Memory B cell (primary cell): ENCODE measurements around the gene CBFB.
"Not testable (repeated sequence)": the region's sequence is repeated elsewhere in the genome, so short reads cannot be mapped to it uniquely, and the experiment has no call there.

Experiments used
- ATAC-seq: fragments of 150-1000 bp; cut with Tn5 transposase; 2 replicates; pipeline ENCODE4 v1.10.0; 2021; ENCODE audit warnings: low read depth, mild to moderate bottlenecking, moderate library complexity
- DNase-seq, 2 donors: peaks; one replicate each; pipeline ENCODE4 v3.0.0; 2022; ENCODE audit warnings: low spot score in 2 of 2
- H3K27ac Mint-ChIP-seq: one replicate; pipeline ENCODE4 v1.8.0; 2022; ENCODE audit warnings: mild to moderate bottlenecking, moderate library complexity, mixed read lengths
- H3K27me3 Mint-ChIP-seq: one replicate; pipeline ENCODE4 v1.8.0; 2022; ENCODE audit warnings: mixed read lengths
- H3K36me3 Mint-ChIP-seq: one replicate; pipeline ENCODE4 v1.8.0; 2022; ENCODE audit warnings: mild to moderate bottlenecking, mixed read lengths
- H3K4me1 Mint-ChIP-seq: one replicate; pipeline ENCODE4 v1.8.0; 2022; ENCODE audit warnings: mixed read lengths
- H3K4me3 Mint-ChIP-seq: one replicate; pipeline ENCODE4 v1.8.0; 2022; ENCODE audit warnings: mild to moderate bottlenecking, moderate library complexity, mixed read lengths
- H3K9me3 Mint-ChIP-seq: one replicate; pipeline ENCODE4 v1.8.0; 2022; ENCODE audit warnings: mixed read lengths

The CBFB gene

GRCh38 chr16:67105246-67105645 is 76.3 kb downstream of the CBFB start:
- no peaks in the 10 kb centered on the region for H3K9me3 Mint-ChIP-seq
- no peaks in the 10 kb centered on the region for H3K36me3 Mint-ChIP-seq
- ATAC-seq, result no peak
- no peaks in the 10 kb centered on the region for H3K27me3 Mint-ChIP-seq
- peaks cover 22% of the 10 kb centered on the region for H3K4me1 Mint-ChIP-seq
- H3K27ac Mint-ChIP-seq, result peak overlapping the region; percentile 82
- H3K4me3 Mint-ChIP-seq, result no peak overlapping the region
- no peak for DNase-seq

DNA sequence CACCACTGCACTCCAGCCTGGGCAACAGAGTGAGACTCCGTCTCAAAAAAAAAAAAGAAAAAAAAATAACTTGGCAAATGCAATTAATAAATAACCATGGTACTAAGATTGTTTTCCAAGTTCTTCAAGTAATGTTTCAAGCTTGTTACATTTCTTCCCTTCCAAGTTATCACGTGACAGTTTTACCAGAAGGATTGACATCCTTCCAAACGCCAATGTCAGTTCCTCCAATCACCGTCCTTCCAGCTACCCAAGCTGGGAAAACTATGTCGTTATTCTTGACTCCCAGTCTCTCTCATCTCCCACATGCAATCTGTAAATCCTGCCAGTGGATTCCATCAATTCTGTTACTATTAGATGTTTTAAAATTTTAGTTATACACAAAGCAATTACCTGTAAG is 76.9 kb downstream of the CBFB start:
- Mint-ChIP-seq H3K4me3 (no peak overlapping the region), H3K4me1 (peaks cover 25% of the 10 kb centered on the region), H3K9me3 (no peaks in the 10 kb centered on the region), H3K27ac (no peak overlapping the region), H3K27me3 (no peaks in the 10 kb centered on the region), H3K36me3 (no peaks in the 10 kb centered on the region)
- ATAC-seq (no peak), DNase-seq (no peak)

DNA sequence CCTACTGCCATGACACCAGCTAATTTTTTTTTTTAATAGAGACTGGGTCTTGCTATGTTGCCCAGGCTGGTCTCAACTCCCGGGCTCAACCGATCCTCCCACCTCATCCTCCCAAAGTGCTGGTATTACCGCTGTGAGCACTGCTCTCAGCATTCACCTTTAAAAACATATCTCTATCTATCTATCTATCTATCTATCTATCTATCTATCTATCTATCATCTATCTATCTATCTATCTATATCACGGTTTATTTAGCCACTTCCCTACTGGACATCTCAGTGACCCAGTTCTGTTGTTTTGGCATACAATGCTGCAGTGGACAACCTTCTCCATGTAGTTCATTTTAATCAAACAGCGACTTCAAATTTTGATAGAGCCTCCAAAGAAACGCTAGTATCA is 79.5 kb downstream of the CBFB start:
- no peaks in the 10 kb centered on the region for H3K9me3 Mint-ChIP-seq
- no peaks in the 10 kb centered on the region for H3K27me3 Mint-ChIP-seq
- H3K36me3 Mint-ChIP-seq, result peaks cover 2% of the 10 kb centered on the region
- DNase-seq, result no peak
- peaks cover 33% of the 10 kb centered on the region for H3K4me1 Mint-ChIP-seq
- ATAC-seq, result no peak
- H3K4me3 Mint-ChIP-seq, result no peak overlapping the region
- no peak overlapping the region for H3K27ac Mint-ChIP-seq

GRCh38 chr16:67108931-67109406 is 80.0 kb downstream of the CBFB start:
- H3K9me3 Mint-ChIP-seq, result no peaks in the 10 kb centered on the region

DNA sequence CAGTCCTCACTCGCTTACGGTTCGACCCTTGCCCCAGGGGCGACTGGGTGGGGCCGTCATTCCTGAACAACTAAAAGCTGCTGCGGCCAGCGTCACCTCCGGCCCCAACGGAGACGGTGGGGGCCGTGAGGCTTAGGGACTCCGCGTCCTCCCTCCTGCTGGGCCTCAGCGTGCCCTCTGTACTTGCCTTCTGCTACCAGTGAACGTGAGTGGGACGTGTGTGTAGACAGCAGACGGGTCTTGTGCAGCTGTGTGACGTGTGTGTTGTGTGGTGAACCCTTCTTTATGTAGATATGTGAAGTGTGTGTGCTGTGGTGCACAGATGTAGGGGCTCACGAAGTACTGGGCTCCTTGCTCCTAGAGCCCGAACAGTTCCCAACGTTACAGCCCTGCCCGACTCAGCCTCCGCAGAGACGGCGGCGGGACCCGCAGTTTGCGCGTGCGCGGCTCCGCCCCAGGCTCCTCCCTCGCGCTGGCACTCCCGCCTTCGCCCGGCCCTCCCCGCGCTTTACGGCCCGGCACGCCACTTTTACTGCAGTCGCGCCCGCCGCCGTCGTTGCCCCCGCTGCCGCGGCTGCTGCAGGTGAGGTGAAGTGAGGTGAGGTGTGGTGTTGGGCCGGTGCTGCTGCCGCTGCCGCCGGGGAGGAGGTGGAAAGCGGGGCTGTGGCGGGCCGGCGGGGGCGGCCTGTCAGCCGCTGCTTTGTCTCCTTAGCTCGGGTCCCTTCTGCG is 80.6 kb downstream of the CBFB start, which contains the start of gene PHAF1:
Gene PHAF1 (plus strand): TSS at position 535 of the 729 bp plus-strand sequence. CDS start 235 bp downstream, outside the sequence.
- Mint-ChIP-seq H3K9me3 (no peaks in the 10 kb centered on the region), H3K27ac (peak within 1 kb of the TSS; percentile 87), H3K4me1 (peaks cover 27% of the 10 kb centered on the region), H3K27me3 (no peaks in the 10 kb centered on the region), H3K4me3 (peak within 1 kb of the TSS; percentile 97), H3K36me3 (peaks cover 2% of the 10 kb centered on the region)
- DNase-seq (peak; percentile 98), ATAC-seq (peak; percentile 77)

More at GRCh38 chr16:67108931-67109406, 80.0 kb downstream of the CBFB start:
- ATAC-seq (no peak), DNase-seq (no peak)
- H3K4me1 Mint-ChIP-seq, result peaks cover 32% of the 10 kb centered on the region
- H3K36me3 Mint-ChIP-seq, result peaks cover 2% of the 10 kb centered on the region
- peak overlapping the region; percentile 87 for H3K27ac Mint-ChIP-seq
- no peaks in the 10 kb centered on the region for H3K27me3 Mint-ChIP-seq
- peak overlapping the region; percentile 97 for H3K4me3 Mint-ChIP-seq

GRCh38 chr16:67111951-67112444 is 83.0 kb downstream of the CBFB start:
- no peak overlapping the region for H3K4me3 Mint-ChIP-seq
- no peak overlapping the region for H3K27ac Mint-ChIP-seq
- H3K4me1 Mint-ChIP-seq, result peaks cover 24% of the 10 kb centered on the region
- peaks cover 2% of the 10 kb centered on the region for H3K36me3 Mint-ChIP-seq
- no peaks in the 10 kb centered on the region for H3K27me3 Mint-ChIP-seq
- H3K9me3 Mint-ChIP-seq, result no peaks in the 10 kb centered on the region
- DNase-seq, result no peak
- no peak for ATAC-seq

DNA sequence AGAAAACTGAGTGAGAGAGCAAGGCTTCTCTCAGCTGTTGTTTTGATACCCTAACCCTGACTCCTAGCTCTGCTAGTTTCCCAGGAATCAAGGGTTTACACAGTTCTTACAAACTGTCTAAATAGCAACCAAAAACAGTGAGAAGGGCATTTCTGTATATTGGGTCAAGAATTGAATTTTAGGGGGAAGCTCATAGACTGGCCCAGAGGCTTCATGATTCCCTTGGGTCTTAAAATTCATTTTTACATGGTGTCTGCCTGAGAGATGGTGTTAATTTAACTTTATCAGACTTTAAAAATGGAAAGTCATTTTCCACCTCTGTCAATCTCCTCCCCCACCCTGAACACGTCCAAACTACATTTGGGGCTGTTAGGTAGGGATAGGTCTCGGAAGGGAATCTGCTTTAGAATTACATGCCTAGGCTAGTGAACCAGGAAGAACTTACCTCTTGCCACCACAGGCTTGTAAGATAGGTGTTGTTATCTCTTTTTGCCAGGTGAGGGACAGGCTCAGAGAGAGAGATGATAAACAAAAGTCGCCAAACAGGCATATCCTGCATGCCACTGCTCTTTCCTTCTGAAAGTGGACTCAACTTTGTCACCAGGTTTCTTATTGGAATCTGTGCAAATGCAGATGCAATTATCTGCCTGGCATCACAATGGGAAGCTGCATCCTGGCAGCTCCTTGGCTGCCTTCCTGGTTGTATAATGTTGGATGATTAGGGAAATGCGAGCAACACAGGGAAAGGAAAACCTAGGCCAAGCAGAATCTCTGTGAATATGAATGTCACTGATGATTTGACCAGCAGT is 83.8 kb downstream of the CBFB start:
- no peaks in the 10 kb centered on the region for H3K27me3 Mint-ChIP-seq
- H3K9me3 Mint-ChIP-seq, result no peaks in the 10 kb centered on the region
- H3K27ac Mint-ChIP-seq, result no peak overlapping the region
- H3K4me3 Mint-ChIP-seq, result no peak overlapping the region
- DNase-seq, result no peak
- peaks cover 24% of the 10 kb centered on the region for H3K4me1 Mint-ChIP-seq
- peaks cover 2% of the 10 kb centered on the region for H3K36me3 Mint-ChIP-seq
- ATAC-seq, result no peak

DNA sequence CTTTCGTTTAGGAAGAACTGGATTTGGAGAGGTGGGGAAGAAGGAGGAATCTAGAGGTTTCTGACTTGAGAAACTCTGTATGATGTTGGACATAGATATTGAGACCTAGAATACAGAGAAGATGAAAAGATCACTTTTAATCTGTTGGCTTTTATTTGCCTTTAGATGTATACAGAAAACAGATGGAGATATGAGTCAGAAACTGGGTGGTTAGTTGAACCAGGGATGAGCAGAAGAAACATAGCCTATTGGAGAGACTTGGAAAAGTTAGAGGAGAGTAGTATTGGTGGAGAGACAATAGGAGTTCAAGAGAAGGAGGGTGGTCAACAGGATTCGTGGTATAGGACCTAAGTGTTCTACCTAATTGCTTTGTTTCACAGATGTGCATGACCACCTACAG is 85.8 kb downstream of the CBFB start:
- Mint-ChIP-seq H3K27me3 (no peaks in the 10 kb centered on the region), H3K27ac (no peak overlapping the region), H3K36me3 (peaks cover 5% of the 10 kb centered on the region), H3K4me3 (no peak overlapping the region), H3K9me3 (no peaks in the 10 kb centered on the region), H3K4me1 (peaks cover 20% of the 10 kb centered on the region)
- DNase-seq, result no peak
- ATAC-seq, result no peak

- peaks cover 17% of the 10 kb centered on the region for H3K4me1 Mint-ChIP-seq
- no peaks in the 10 kb centered on the region for H3K27me3 Mint-ChIP-seq
- no peak overlapping the region for H3K4me3 Mint-ChIP-seq
- H3K9me3 Mint-ChIP-seq, result no peaks in the 10 kb centered on the region
- ATAC-seq, result no peak
- no peak overlapping the region for H3K27ac Mint-ChIP-seq
- DNase-seq, result no peak
- H3K36me3 Mint-ChIP-seq, result peaks cover 5% of the 10 kb centered on the region
These were observed 86.7 kb downstream of the CBFB start for GRCh38 chr16:67115639-67116038.

- no peak for DNase-seq
- no peak overlapping the region for H3K27ac Mint-ChIP-seq
- ATAC-seq, result no peak
- H3K27me3 Mint-ChIP-seq, result no peaks in the 10 kb centered on the region
- peaks cover 9% of the 10 kb centered on the region for H3K36me3 Mint-ChIP-seq
- no peak overlapping the region for H3K4me3 Mint-ChIP-seq
- H3K4me1 Mint-ChIP-seq, result peaks cover 11% of the 10 kb centered on the region
- no peaks in the 10 kb centered on the region for H3K9me3 Mint-ChIP-seq
These were observed 87.7 kb downstream of the CBFB start for GRCh38 chr16:67116388-67117311.

DNA sequence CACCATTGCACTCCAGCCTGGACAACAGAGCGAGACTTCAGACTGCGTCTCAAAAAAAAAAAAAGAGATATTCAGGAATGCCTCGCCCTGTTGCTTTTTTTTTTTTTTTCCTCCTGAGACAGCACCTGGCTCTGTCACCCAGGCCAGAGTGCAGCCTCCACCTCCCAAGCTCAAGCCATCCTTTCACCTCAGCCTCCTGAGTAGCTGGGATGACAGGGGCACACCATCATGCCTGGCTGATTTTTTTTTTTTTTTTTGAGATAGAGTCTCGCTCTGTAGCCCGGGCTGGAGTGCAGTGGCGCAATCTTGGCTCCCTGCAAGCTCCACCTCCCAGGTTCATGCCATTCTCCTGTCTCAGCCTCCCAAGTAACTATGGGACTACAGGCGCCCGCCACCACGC is 88.8 kb downstream of the CBFB start:
- Mint-ChIP-seq H3K27me3 (no peaks in the 10 kb centered on the region), H3K9me3 (no peaks in the 10 kb centered on the region), H3K36me3 (peaks cover 9% of the 10 kb centered on the region), H3K27ac (no peak overlapping the region), H3K4me3 (no peak overlapping the region), H3K4me1 (peaks cover 9% of the 10 kb centered on the region)
- DNase-seq (no peak), ATAC-seq (no peak)

GRCh38 chr16:67120025-67120424 is 91.1 kb downstream of the CBFB start:
- H3K4me3 Mint-ChIP-seq, result no peak overlapping the region
- H3K36me3 Mint-ChIP-seq, result peaks cover 12% of the 10 kb centered on the region
- H3K9me3 Mint-ChIP-seq, result no peaks in the 10 kb centered on the region
- peaks cover 6% of the 10 kb centered on the region for H3K4me1 Mint-ChIP-seq
- DNase-seq (no peak), ATAC-seq (no peak)
- no peaks in the 10 kb centered on the region for H3K27me3 Mint-ChIP-seq
- H3K27ac Mint-ChIP-seq, result no peak overlapping the region

DNA sequence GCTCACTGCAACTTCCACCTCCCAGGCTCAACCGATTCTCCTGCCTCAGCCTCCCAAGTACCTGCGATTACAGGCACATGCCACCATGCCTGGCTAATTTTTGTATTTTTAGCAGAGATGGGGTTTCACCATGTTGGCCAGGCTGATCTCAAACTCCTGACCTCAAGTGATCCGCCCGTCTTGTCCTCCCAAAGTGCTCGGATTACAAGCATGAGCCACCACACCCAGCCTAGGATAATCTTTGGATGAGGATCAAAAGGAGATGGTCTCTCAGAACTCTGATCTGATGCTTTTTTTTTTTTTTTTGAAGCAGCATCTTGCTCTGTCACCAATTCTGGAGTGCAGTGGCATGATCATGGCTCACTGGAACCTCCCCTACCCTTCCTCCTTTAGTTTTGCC is 93.8 kb downstream of the CBFB start:
- not testable (repeated sequence) for H3K27me3 Mint-ChIP-seq, H3K27ac Mint-ChIP-seq, H3K4me1 Mint-ChIP-seq, ATAC-seq, DNase-seq, H3K4me3 Mint-ChIP-seq, H3K9me3 Mint-ChIP-seq
- peaks cover 19% of the 10 kb centered on the region for H3K36me3 Mint-ChIP-seq
